HG02763 (cell line): Measurements from ENCODE around the gene ARHGEF10L.

Experiments
- ATAC-seq: cut with Tn5 transposase; IDR thresholded peaks from one replicate; pipeline ENCODE4 v1.9.1; 2021; ENCODE audit warnings: mild to moderate bottlenecking, moderate library complexity; ENCODE audit not compliant: unreplicated experiment

ARHGEF10L gene

DNA sequence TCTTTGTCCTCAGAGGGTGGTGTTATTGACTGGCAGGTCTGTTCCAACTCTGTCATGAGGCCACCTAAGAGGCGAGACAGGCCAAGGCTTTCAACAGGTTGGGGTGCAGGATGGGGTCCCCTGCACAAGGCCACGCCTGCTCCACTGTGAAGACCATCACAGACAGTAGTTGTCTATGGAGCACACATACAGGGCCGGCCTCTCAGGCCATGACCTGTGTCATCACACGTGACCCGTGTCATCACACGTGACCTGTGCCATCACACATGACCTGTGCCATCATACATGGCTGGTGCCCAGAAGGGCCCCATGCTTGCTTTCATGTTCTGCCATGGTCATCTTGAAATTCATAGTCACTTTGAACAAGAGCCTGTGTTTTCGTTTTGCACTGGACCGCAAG lies 91.9 kb downstream of the ARHGEF10L start:
- no peak for ATAC-seq

DNA sequence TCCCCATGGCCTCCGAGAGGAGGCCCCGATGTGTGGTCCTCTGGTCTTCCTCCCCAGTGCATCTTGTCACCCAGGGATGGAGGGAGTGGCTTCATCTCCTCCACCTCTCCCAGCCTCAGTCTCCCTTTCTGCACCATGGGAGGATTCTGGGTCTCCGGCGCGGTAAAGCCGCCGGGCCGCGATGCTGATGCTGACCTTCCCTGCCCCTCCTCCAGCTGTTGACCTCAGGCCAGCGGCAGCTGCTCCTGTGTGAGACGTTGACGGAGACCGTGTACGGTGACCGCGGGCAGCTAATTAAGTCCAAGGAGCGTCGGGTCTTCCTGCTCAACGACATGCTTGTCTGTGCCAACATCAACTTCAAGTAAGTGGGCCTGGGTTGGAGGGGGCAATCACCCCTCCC lies 92.6 kb downstream of the ARHGEF10L start:
- ATAC-seq, result no peak

DNA sequence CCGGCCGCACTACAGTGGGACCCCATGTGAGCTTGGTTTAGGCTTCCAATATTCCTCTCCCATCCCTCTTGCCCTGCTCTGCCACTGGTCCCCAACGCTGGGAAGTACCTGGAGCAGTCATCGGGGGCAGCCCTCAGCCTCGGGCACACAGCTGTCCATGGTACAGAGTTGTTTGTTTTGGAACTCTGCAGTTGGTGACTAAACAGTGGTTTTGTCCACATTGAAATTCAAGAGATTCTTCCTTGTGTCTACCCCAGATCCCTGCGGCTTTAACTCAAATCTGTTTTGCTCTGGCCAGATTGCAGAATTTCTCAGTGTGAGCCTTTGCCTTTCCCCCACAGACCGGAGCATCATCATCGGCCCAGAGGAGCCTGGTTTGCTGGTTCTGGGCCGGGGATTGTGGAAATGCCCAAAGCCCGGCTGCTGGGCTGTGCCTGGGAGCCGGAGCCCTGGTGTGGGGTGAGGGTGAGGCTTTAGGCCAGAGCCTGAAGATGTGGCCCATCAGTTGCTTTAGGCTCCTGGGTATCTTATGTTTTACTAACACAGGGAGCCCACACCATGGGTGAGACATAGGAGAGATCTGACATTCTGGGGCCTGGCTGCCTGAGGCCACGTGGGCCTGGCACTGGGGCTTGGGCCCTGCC lies 93.2 kb downstream of the ARHGEF10L start:
- ATAC-seq, result no peak

DNA sequence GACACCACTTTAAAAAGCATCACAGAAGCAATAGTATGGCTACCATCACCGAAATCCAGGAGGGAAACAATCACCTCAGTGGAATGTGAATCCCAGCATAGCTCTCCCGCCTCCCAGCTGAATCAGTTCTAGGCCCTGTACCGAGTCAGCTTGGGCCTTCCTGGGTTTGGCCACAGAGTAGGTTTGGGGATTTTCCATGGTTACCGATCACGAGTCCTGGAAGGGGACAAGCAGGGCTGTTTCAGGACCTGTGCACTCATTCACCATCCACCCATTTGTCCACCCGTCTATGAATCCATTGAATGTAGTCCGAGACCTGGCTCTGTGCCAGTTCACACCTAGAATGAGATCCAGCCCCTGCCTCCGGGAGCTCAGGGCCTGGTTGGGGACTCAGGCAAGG lies 94.2 kb downstream of the ARHGEF10L start:
- ATAC-seq, result no peak

DNA sequence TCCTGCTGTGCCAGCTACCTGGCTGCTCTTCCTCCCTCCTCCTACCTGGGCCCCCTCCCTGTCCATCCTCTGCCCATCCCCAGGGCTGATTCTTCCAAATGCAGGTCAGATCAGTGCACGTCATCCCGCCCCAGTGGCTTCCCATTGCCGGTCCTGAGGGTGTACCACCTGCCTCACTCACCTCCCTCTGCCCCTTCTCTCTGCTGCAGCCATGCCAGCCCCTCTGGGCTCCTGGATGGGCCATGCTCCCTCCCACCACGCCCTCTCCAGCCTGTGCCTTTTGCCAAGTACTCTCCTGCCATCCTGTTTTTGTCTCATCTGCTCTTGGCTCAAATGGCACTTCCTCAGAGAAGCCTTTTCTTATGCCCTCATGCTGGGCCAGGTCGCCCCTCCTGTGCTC lies 95.8 kb downstream of the ARHGEF10L start:
- ATAC-seq, result no peak

DNA sequence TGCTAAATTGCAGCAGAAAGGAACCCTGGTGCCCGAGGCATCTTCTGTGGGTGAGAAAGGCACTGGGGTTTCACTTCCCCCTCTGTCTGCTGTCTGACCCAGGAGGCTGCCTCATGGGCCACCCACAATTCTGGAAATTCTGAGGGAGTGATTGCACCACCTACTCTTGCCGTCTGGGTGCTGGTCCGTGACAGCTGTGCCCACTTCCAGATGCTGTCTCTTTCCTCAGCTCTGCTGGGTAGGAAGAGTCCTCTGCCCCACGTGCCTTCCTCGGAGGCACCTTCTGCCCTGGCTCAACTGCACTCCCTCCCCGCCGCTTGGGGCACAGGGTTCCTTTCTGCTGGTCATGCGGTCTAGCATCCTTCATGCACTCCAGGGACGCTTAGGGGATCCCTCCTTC lies 96.3 kb downstream of the ARHGEF10L start:
- no peak for ATAC-seq

DNA sequence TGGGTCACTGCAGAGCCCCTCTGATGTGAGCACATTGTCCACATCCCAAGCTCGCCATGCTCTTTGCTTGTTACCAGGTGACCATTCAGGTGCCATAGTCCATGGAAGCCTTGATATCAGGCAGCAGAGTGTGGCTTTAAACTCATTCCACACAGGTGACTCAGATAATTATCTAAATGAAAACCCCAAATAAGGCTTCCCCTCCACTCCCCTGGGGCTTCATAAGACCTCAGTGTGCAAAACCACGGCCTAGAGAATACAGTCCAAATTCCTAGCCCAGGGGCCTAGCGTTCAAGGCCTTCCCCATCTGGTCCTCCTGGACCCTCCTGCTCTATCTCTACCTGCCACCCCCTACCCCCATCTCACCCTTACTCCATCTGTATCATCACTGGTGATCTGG lies 97.1 kb downstream of the ARHGEF10L start:
- no peak for ATAC-seq

DNA sequence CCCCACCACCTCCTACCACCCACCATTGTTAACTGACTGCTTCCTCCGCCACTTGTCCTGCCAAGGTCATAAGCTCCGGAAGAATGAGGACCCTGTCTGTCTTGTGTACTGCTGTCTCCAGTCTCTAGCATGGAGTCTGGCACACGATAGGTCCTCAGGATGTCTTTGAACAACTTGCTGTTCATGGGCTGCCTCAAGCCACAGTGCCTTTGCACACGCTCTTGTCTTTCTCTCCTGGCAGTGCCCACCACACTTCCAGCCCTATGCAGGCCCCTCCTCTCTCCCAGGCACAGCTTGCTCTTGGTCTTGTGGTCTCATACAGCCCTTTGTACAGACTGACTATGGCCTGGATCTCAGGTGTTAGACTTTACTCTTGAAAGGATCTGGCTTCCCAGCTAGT lies 97.6 kb downstream of the ARHGEF10L start:
- no peak for ATAC-seq

DNA sequence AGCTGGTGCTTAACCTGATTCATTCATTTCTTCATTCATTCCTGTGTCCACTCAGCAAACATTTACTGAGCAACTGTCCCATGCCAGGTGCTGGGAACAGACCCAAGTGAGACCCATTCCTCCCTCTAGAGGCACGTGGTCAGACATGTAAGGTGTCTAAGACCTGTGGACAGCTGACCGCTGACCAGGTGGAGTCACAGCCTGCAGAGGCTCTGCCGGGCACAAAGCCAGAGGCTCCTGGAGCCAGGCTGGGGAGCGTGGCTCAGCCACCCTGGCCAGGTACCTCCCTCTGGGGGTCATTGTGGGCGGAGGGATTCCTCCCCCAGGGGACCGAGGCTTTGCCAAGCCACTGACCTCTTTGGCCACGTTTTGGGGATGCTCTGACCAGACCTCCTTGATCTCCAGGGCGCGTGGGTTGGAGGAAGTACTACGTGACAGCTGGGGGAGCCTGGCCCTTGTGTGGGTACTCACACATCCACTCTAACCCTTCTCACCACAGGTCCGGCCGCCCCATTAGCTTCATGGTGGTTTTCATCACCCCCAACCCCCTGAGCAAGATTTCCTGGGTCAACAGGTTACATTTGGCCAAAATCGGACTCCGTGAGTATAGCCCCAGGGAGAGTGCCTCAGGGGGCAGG lies 100.3 kb downstream of the ARHGEF10L start:
- ATAC-seq, result no peak

DNA sequence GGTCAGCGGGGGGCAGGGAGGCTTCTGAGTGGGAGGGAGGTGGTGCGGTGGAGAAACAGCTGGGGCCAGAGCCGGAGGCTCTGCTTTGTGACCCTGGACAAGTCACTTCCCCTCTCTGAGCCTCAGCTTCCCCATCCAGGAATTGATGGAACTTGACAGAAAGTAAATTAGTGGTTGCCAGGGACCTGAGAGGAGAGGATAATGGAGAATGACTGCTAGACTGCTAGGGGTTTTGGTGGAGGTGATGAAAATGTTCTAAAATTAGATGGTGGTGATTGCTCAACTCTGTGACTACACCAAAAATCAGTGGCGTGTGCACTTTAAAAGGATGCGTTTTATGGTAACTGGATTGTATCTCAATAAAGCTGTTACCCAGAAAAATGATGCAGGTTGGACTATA lies 100.9 kb downstream of the ARHGEF10L start:
- no peak for ATAC-seq

DNA sequence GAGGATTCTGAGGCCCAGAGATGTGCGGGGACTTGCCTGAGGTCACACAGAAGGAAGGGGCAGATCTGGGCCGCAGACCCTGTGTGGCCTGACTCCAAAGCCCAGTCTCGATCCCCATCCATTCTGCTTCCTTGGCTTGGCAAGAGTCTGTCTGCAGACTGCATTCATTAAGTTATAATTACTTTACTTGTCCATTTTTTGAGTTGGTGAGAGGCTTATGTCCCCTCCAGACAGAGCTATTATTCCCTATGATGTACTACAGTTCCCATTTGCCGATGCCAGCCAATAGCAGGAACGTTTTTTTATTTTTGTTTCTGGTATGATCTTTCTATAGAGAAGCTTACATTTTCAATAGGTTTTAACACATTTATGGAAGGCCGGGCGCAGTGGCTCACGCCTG lies 101.5 kb downstream of the ARHGEF10L start:
- no peak for ATAC-seq

DNA sequence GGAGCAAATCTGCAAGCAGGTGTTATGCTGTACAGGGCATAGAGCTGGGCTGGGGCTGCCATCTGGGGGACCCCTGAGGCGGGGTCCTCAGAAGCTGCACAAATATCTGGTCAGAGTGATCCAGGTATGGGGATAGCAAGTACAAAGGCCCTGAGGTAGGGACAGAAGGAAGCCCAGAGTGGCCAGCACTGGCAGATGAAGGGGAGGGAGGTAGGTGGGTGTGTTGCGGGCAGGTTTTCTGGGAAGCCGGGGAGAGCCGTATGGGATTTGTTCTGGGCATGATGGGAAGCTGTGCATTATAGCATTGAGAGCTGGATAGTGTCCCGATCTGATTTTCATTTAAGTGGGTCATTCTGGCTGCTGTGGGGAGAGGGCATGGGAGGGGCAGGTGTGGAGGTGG lies 102.7 kb downstream of the ARHGEF10L start:
- no peak for ATAC-seq

DNA sequence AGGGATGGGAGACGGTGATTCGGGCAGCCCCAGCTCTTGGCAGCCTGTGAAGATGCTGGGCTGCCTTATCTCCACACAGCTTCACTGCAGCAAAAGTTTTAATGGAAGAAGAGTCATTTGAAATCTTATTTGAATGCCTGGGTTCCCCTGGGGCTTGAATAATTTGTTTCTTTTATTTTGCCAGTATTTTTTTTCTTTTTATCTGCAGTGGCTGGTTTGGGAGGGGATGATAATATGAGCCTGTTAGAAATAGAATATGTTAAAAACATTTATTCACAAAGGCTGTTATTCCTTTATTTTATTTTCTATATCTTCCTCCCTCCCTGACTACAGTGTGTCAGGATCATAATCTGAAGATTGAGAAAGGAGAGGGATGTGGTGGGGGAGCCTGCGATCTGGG lies 103.4 kb downstream of the ARHGEF10L start:
- no peak for ATAC-seq

DNA sequence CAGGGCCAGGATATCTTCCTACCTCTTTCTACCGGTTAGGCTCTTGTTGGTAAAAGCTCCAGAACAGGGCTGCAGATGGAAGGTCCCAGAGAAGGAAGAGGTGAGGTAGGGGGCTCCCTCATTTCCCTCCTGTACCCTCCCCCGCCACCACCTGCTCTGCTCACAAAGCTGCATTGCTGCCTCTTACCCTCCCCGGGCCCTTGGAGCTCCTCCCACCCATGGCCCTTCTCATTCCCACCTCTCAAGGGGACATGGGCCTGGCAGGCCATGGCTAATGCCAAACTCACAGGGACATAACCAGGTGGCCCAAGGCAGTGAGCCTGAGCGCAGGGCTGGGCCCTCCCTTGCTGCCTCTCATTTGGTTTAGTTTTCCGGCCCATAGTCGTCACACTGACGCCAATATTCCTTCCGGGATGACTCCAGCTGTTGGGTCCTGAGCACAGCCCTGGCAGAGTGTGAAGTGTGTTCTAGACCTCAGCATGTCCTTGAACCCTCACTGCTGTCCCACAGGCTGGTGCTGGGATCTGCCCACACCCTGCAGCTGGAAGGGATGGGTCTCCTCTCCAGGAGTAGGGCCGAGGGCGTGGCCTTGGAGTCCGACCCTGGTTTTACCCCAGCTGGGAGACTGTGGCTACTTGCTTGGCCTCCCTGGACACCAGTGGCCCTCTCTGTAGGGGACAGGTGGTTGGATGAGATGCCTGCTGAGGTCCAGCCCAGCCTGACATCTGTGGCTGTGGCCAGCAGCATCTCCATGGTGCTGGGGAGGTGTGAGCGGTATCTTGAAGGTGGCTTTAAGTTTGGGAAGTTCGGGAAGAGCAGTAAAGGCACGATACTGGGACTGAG lies 104.6 kb downstream of the ARHGEF10L start:
- no peak for ATAC-seq

DNA sequence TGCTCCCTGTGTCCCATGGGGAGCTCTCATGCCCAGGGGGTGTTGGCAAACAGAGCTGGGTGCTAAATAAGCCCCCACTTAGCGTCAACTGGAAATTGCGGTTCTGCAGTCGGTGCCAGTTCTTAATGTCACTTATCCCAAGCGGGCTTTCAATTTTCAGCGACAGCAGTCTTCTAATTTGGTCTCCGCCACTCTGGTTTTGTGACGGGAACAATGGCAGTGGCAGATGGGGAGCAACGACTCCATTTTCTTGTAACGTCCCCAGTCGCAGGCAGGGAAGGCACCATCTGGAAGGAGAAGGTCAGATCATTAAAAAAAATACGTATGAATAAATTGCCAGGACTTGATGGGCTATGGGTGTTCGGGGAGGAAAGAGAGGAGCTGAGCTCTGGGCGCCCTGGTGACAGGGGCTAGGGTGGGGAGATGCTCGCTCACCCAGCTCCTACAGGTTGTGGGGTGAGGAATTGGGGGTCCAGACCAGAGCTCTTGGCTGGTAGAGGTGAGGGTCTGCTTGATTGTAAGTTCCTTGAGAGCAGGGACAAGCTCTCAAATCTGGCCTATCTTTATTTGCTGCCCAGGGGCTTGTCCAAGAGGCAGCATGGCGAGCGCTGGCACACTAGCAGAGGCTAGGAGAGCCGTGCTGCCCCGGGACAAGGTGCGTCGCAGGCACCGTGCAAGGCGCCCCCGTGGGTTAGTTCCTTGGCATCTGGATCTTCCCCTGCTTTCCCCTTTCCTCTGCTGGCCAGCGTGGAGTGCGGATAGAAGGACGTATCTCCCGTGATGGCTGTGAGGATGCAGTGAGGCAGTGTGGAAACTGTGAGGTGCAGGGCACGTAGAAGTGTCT lies 105.8 kb downstream of the ARHGEF10L start:
- no peak for ATAC-seq

DNA sequence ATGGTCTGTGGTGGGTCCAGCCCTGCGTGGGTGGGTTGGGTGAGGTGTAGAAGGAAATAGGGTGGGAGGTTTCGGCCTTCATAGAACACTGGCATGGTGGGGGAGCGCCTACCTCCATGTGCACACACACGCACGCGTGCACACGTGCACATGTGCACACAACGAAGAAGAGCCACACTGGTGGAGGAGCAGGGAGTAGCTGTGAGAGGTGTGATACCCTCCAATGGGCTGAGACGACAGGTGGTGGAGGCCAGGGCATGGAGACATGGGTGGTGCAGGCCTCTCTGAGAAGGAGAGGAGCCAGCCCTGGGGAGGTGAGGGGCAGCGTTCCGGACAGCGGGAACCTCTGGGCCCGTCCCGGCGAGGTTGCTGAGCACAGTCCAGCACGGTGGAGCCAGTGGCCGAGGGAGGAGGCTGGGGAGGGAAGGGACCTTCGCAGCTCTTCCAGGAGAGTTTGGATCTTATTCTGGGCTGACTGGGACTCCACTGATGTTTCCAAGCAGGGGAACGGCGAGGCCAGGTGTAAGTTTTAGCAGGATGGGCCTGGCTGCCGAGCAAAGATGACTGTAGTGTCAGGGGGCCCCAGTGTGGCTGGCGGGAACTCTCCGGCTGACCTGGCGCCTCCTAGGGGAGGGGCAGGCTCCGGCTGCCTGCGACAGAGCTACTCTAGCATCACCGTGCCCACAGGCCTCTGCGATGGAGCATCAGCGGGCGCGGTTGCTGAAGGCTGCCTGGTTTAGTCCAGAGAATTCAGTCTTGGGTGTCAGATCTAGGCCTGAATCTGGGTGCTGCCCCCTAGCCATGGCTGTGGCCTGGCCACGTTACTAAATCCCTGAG lies 107.2 kb downstream of the ARHGEF10L start:
- ATAC-seq, result no peak

DNA sequence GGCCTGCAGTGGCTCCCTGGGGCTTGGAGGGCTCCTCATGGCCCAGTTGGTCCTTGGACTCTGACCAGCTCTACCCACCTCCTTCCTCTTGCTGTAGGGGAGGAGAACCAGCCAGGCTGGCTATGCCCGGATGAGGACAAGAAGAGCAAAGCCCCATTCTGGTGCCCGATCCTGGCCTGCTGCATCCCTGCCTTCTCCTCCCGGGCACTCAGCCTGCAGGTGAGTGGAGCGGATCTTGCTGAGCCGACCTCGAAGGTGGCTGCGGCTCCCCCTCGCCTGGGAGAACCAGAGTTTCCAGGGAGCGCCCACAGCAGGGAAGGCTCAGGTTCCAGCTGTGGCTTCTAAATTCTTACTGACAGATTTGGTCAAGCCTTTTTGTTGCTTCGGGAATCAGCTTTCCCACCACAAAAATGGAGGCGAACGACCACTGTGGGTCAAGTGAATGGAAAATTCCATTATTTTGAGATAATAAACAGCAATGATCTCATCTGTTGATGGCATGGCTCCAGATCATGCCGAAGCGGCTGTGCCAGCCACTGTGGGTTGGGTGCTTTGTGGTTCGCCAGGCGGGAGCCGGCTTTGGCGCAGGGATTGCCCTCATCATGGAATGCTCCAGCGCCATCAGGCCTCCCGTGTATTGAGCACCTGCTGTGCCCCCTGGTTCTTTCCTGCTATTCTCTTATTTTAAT lies 109.1 kb downstream of the ARHGEF10L start:
- no peak for ATAC-seq

DNA sequence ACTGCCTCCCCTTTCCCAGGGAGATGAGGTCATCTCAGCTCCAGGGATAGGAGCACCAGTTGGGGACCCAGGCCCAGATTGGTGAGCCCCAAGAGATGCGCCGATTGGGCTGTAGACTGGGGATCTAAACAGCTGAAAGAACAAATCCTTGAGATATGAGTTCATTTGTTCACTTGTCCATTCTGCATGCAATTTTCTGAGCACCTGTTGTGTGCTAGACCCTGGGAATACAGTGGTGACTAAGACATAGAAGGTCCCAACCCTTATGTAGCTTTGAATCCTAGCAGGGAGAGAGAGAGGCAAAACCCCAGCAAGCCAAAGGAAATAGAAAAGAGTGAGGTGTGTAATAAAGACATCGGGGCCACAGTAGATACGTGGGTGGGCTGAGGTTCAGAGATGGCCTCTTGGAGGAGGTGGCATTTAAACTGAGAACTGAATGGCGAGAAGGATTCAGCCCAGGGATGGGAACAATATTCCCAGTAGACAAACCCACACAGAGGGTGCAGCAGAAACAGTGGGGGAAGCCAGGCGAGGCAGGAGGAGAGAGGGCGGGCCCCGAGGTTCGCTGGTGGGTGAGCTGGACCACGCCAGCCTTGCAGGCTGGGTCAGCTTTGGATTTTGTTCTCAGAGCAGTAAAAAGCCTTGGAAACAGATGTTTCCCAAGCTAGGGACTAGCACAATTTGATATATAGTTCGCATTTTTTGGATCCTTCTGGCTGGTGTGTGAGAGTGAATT lies 110.0 kb downstream of the ARHGEF10L start:
- ATAC-seq, result no peak

DNA sequence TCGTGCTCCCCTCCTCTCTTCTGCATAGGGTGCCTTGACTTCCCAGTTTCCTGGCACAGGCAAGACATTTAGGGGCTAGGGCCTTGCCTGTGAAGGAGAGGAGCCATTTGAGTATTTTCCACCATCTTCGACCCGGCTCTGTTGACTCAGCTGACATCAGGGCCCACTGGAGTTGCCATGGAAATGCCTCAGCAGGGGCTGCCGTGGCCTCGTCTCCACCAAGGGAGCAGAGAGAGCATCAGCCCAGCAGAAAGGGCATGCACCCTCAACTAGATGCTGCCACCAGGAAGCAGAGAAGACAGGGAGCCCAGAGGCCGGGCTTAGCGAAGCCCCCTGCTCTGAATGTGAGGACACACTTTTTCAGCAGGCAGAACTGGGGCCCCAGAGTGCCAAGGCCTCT lies 113.8 kb downstream of the ARHGEF10L start:
- no peak for ATAC-seq
